ENCODE results near the gene ADAMTSL3.
"Not testable (repeated sequence)": the region's sequence is repeated elsewhere in the genome, so short reads cannot be mapped to it uniquely, and the experiment has no call there.

GRCh38 chr15:84086071-84086470, 432.1 kb downstream of the ADAMTSL3 start:
- not testable (repeated sequence) for TF ChIP-seq CTCF, POLR2AphosphoS5, EP300, POLR2A (IDR thresholded peaks at IDR 0.05)

Data from sigmoid colon (tissue), 4 donors.